PFSK-1 (cell line): ENCODE measurements around the gene GRB2.

Source experiments
- FOXP2 ChIP-seq: optimal IDR thresholded peaks from 2 replicates; pipeline ENCODE3; 2011; ENCODE audit warnings: borderline replicate concordance, control low read depth, inconsistent platforms; ENCODE audit not compliant: insufficient read depth; ENCODE audit errors: extremely low read length, extremely low read depth
- POLR2AphosphoS5 ChIP-seq: IDR thresholded peaks from 2 replicates; pipeline ENCODE4 v1.6.1; 2012; ENCODE audit warnings: low read depth, mild to moderate bottlenecking, control low read depth, low read length, moderate library complexity
- TAF1 ChIP-seq: IDR thresholded peaks from 2 replicates; pipeline ENCODE4 v1.6.1; 2012; ENCODE audit warnings: low read length, control low read depth, borderline replicate concordance; ENCODE audit not compliant: insufficient read depth

DNA sequence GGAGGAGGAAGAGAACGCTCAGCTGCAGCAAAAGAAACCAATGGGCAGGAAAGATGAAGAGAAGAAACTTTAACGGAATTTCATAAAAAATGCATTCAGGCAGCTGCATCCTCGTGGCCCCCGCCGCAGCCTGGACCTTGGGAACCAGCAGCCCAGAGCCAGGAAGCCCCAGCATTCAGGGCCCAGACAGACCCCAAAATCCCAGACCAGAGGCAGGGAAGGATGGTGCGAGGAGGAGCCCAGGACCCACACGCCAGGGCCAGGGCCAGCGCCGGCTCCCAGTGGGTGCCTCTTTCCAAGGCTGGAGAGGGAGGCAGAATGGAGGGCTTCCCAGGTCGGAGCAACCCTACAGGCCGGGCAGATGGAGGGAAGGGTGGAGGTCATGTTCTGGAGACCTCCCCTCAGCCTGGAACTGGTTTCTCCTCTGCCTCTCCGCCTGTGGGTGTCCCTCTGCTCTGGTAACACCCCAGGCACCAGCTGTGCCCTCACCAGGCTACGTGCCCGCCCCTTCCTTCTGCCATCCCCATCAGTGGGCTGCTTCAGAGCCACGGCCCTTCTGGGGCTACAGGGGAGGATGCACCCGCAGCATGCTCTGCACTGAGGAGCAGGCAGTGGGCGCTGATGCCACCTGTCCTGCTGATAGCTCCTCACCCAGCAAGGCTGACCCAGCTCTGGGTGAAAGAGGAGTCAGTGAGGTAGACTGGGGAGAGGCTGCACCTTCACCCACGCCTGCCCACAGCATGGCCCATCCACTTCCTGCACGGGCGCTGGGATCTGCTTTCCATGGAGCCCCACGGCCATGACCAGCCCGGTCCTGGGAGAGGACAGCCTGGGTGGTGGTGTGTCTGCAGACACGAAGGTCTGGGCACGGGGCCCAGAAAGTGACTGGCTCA lies 133.3 kb downstream of the GRB2 start:
- no peak for TF ChIP-seq FOXP2
- TF ChIP-seq POLR2AphosphoS5: no peak; the same call in 1 of the 2 replicates
- TF ChIP-seq TAF1: no peak
